Middle frontal gyrus (tissue), 1 donor: ENCODE data around the gene JADE1.

ENCODE experiments used
- DNase-seq: peaks from one replicate; pipeline ENCODE4 v3.0.0-alpha.2; 2015; ENCODE audit warnings: low spot score; ENCODE audit errors: extremely low spot score

Gene JADE1

GRCh38 chr4:128809477-128810330 is at the start of gene JADE1:
Gene JADE1 (plus strand): TSS chr4:128809700. CDS start chr4:128831759, 22,059 bp downstream.
- DNase-seq, result peak; percentile 73

- no peak for DNase-seq
Measured at GRCh38 chr4:128766781-128767180, 42.7 kb upstream of the JADE1 start.

- no peak for DNase-seq
Measured at GRCh38 chr4:128768373-128768996, 41.0 kb upstream of the JADE1 start.

- no peak for DNase-seq
Measured at GRCh38 chr4:128769011-128769410, 40.5 kb upstream of the JADE1 start.

- DNase-seq, result no peak
Measured at GRCh38 chr4:128770807-128771206, 38.7 kb upstream of the JADE1 start.

GRCh38 chr4:128775477-128775876 is 34.0 kb upstream of the JADE1 start:
- DNase-seq, result no peak

GRCh38 chr4:128775916-128776315 is 33.6 kb upstream of the JADE1 start:
- no peak for DNase-seq

- no peak for DNase-seq
Measured at GRCh38 chr4:128776794-128777216, 32.7 kb upstream of the JADE1 start.

- no peak for DNase-seq
Measured at GRCh38 chr4:128780688-128781087, 28.8 kb upstream of the JADE1 start.

- no peak for DNase-seq
Measured at GRCh38 chr4:128782076-128782715, 27.3 kb upstream of the JADE1 start.

- no peak for DNase-seq
Measured at GRCh38 chr4:128782875-128783614, 26.5 kb upstream of the JADE1 start.

GRCh38 chr4:128787509-128788311 is 21.8 kb upstream of the JADE1 start:
- DNase-seq, result no peak

GRCh38 chr4:128793859-128794672 is 15.4 kb upstream of the JADE1 start:
- DNase-seq, result no peak

GRCh38 chr4:128796934-128797333 is 12.6 kb upstream of the JADE1 start:
- no peak for DNase-seq

GRCh38 chr4:128800284-128800683 is 9.2 kb upstream of the JADE1 start:
- no peak for DNase-seq

- DNase-seq, result no peak
Measured at GRCh38 chr4:128800701-128801284, 8.7 kb upstream of the JADE1 start.

- DNase-seq, result no peak
Measured at GRCh38 chr4:128802680-128803628, 6.5 kb upstream of the JADE1 start.

- DNase-seq, result no peak
Measured at GRCh38 chr4:128803783-128804182, 5.7 kb upstream of the JADE1 start.
